ENCODE measurements around the gene DOK5.

The DOK5 gene

DNA sequence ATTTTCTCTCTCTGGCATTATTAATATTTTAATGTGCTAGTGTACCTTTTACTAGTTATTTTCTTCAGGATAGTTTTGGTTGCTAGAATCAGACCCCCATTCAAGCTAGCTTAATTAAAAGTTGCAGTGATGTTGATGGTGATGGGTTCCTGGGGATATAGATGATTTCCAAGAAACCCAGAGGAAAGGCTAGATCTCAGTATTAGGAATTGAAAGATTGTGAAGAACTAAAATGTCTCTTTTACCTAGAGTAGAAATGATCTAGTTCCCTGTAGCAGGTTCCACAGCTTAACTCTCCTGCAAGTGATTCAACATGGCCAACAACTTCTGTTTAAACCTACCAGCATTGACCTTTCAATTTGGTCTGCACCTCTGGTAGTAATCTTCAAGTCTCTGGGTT lies 78.6 kb downstream of the DOK5 start:
- no peak overlapping the region for H3K4me3 ChIP-seq (ENCODE audit: insufficient read depth, low read length, poor library complexity, severe bottlenecking)
- no peaks in the 10 kb centered on the region for H4K20me1 ChIP-seq (ENCODE audit: low read depth, low read length)
- H3K9me2 ChIP-seq (replicated peaks; ENCODE audit: insufficient read depth, low read length), result no peaks in the 10 kb centered on the region
- TF ChIP-seq CTCF (IDR thresholded peaks at IDR 0.05; ENCODE audit: insufficient read depth, low read length, poor library complexity, severe bottlenecking), result no peak
- TF ChIP-seq EZH2phosphoT487 (conservative IDR thresholded peaks at IDR 0.05; ENCODE audit: low read length), result no peak
- H3F3A ChIP-seq (ENCODE audit: insufficient read depth), result no peaks in the 10 kb centered on the region
- H2AFZ ChIP-seq (ENCODE audit: low read depth, low read length, severe bottlenecking), result no peak overlapping the region
- H3K9ac ChIP-seq (ENCODE audit: low read length), result no peak overlapping the region
- H3K36me3 ChIP-seq (ENCODE audit: low read length), result no peaks in the 10 kb centered on the region
- H3K27me3 ChIP-seq (ENCODE audit: low read length), result no peaks in the 10 kb centered on the region
- H3K79me2 ChIP-seq (ENCODE audit: insufficient read depth, low read length), result no peaks in the 10 kb centered on the region
- no peak overlapping the region for H3K27ac ChIP-seq (ENCODE audit: low read depth, low read length)
- no peaks in the 10 kb centered on the region for H3K9me3 ChIP-seq (ENCODE audit: insufficient read depth, low read length)
- H3K4me2 ChIP-seq (ENCODE audit: low read depth, low read length, poor library complexity, severe bottlenecking), result no peak overlapping the region

- Histone ChIP-seq H3K9ac (ENCODE audit: low read length) (no peak overlapping the region), H4K20me1 (ENCODE audit: low read depth, low read length) (no peaks in the 10 kb centered on the region), H3K4me2 (ENCODE audit: low read depth, low read length, poor library complexity, severe bottlenecking) (no peak overlapping the region), H3K27ac (ENCODE audit: low read depth, low read length) (no peak overlapping the region), H2AFZ (ENCODE audit: low read depth, low read length, severe bottlenecking) (no peak overlapping the region), H3K9me3 (ENCODE audit: insufficient read depth, low read length) (no peaks in the 10 kb centered on the region), H3F3A (ENCODE audit: insufficient read depth) (no peaks in the 10 kb centered on the region), H3K4me3 (ENCODE audit: insufficient read depth, low read length, poor library complexity, severe bottlenecking) (no peak overlapping the region), H3K36me3 (ENCODE audit: low read length) (no peaks in the 10 kb centered on the region), H3K79me2 (ENCODE audit: insufficient read depth, low read length) (no peaks in the 10 kb centered on the region), H3K9me2 (replicated peaks; ENCODE audit: insufficient read depth, low read length) (no peaks in the 10 kb centered on the region), H3K27me3 (ENCODE audit: low read length) (no peaks in the 10 kb centered on the region)
- TF ChIP-seq CTCF (IDR thresholded peaks at IDR 0.05; ENCODE audit: insufficient read depth, low read length, poor library complexity, severe bottlenecking) (no peak), EZH2phosphoT487 (conservative IDR thresholded peaks at IDR 0.05; ENCODE audit: low read length) (no peak)
Observed at GRCh38 chr20:54555150-54555549, 79.8 kb downstream of the DOK5 start.

GRCh38 chr20:54556406-54556805 lies 81.0 kb downstream of the DOK5 start:
- no peaks in the 10 kb centered on the region for H3K9me3 ChIP-seq (ENCODE audit: insufficient read depth, low read length)
- no peaks in the 10 kb centered on the region for H3K27me3 ChIP-seq (ENCODE audit: low read length)
- no peak overlapping the region for H3K9ac ChIP-seq (ENCODE audit: low read length)
- no peaks in the 10 kb centered on the region for H3K79me2 ChIP-seq (ENCODE audit: insufficient read depth, low read length)
- no peak overlapping the region for H3K4me3 ChIP-seq (ENCODE audit: insufficient read depth, low read length, poor library complexity, severe bottlenecking)
- no peak for TF ChIP-seq EZH2phosphoT487 (conservative IDR thresholded peaks at IDR 0.05; ENCODE audit: low read length)
- no peak for TF ChIP-seq CTCF (IDR thresholded peaks at IDR 0.05; ENCODE audit: insufficient read depth, low read length, poor library complexity, severe bottlenecking)
- no peaks in the 10 kb centered on the region for H3K36me3 ChIP-seq (ENCODE audit: low read length)
- H3K4me2 ChIP-seq (ENCODE audit: low read depth, low read length, poor library complexity, severe bottlenecking), result no peak overlapping the region
- H3F3A ChIP-seq (ENCODE audit: insufficient read depth), result no peaks in the 10 kb centered on the region
- no peaks in the 10 kb centered on the region for H3K9me2 ChIP-seq (replicated peaks; ENCODE audit: insufficient read depth, low read length)
- no peak overlapping the region for H2AFZ ChIP-seq (ENCODE audit: low read depth, low read length, severe bottlenecking)
- no peak overlapping the region for H3K27ac ChIP-seq (ENCODE audit: low read depth, low read length)
- no peaks in the 10 kb centered on the region for H4K20me1 ChIP-seq (ENCODE audit: low read depth, low read length)

All from SU-DHL-6 (cell line).